ENCODE data around the gene MTAP. TPM values are rescaled to one million over a fixed set of nuclear protein-coding genes. Genes with fewer than 3 reads are reported as not detected.

MTAP gene
- 25.7 TPM for total RNA-seq
- long read RNA-seq, full-length matches to known transcripts: 15 of 18 reads
- long read RNA-seq, partial matches to known transcripts: 2 of 18 reads
- long read RNA-seq, other reads (novel, unspliced or antisense): 1 of 18 reads

DNA sequence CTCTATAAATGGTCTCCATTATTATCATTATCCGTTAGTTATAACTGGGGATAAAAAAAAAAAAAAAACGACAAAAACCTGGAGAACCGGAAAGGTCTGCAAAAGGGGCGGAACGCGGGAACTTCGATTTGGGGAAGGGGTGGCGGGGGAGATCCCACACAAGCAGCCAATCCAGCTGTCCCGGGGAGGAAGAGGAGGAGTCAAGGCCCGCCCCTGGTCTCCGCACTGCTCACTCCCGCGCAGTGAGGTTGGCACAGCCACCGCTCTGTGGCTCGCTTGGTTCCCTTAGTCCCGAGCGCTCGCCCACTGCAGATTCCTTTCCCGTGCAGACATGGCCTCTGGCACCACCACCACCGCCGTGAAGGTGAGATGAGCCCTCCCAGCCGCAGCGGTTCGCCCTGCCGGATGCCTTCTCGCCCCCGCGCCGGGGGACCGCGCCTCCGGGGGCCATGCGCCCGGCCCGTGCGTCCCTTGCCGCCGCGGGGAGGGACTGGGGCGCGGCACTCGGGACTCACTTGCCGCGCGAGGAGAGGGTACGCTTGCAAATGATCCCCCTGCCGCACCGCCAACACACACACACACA, at the start of gene MTAP:
MTAP (plus strand) TSS at position 219 of the 583 bp plus-strand sequence; CDS start at position 332, 113 bp downstream.
- ATAC-seq (peak; percentile 99), DNase-seq (peak; percentile 93)
- intact Hi-C loops (cut with micrococcal nuclease): no loop called here

- intact Hi-C loops (cut with micrococcal nuclease): no loop called here
- ATAC-seq (no peak), DNase-seq (no peak)
Observed at GRCh38 chr9:21753523-21753922, 48.9 kb upstream of the MTAP start.

DNA sequence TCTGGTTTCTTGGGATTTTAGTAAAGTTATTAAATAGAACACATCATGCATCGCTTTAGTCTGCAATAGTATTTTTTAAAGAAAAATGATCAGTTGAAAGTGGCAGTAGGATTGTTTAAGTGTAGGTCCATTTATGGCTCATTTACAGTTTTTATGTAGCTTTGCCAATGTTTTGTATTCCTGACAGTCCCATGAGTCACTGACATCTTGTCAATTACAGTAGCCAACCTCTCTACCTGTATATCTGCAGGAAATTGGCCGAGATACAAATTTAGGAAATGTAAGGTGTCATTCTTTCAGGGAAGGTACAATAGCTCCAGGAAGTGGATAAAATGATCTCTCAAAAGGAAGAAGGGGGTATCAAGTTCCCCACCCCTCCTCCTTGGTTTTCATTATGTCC, 47.7 kb upstream of the MTAP start:
- intact Hi-C loops (cut with micrococcal nuclease): no loop called here
- DNase-seq: no peak
- ATAC-seq: no peak

- no peak for DNase-seq
- intact Hi-C loops (cut with micrococcal nuclease): no loop called here
Observed at GRCh38 chr9:21758540-21758939, 43.9 kb upstream of the MTAP start.

DNA sequence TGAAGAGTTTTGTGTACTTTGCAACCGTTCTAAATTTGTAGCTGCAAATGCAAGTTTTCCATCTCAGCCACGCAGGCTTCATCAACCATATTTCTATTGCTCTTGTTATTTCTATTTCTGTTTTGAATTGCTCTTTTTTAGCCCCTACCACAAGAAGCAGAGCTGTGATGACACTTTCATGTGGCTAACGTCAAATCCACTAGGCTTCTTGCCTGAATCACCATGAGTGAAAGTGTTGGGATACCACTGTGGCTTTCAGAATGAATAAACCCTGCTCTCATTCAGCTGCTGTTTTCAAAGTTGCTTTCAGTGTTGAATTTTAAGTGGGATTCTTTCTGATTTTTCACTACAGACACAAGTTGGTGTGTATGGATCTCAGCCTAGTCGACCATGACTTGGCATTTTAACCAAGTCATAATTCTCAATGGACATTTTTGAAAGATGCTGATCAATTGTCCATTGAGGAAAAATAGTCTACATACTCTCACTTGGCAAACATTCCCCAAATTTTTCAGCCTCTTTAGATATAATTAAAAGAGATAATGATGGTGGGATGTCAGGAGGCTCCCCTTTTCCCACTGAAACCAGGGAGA, 41.0 kb upstream of the MTAP start:
- intact Hi-C loops (cut with micrococcal nuclease): no loop called here
- ATAC-seq: no peak
- no peak for DNase-seq

More at GRCh38 chr9:21758540-21758939, 43.9 kb upstream of the MTAP start:
- no peak for ATAC-seq

- ATAC-seq: no peak
- DNase-seq: no peak
- intact Hi-C loops (cut with micrococcal nuclease): no loop called here
Observed at GRCh38 chr9:21762064-21762463, 40.4 kb upstream of the MTAP start.

- intact Hi-C loops (cut with micrococcal nuclease): no loop called here
- ATAC-seq: no peak
- no peak for DNase-seq
Observed at GRCh38 chr9:21764846-21765245, 37.6 kb upstream of the MTAP start.

DNA sequence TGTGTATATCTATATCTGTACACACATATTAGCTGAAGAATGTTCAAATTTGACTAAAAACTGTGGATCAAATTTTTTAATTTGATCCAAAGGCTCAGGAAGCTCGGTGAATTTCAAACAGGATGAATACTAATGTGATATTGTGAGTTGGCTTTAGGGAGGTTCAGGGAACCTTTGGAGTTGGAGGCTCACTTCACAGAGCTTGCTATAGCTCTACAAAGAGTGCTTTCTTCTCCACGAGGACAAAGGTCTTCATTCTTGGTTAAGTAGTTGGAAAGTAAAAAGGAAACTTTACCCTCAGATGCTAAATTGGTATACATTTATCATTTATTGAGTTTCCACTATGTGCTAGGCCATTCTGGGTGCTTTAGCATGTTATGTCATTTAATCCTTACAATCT, 36.3 kb upstream of the MTAP start:
- DNase-seq (no peak), ATAC-seq (no peak)
- intact Hi-C loops (cut with micrococcal nuclease): no loop called here

- intact Hi-C loops (cut with micrococcal nuclease): no loop called here
- no peak for DNase-seq
- no peak for ATAC-seq
Observed at GRCh38 chr9:21770871-21771560, 31.4 kb upstream of the MTAP start.

- intact Hi-C loops (cut with micrococcal nuclease): no loop called here
- DNase-seq (no peak), ATAC-seq (no peak)
Observed at GRCh38 chr9:21777701-21778100, 24.7 kb upstream of the MTAP start.

DNA sequence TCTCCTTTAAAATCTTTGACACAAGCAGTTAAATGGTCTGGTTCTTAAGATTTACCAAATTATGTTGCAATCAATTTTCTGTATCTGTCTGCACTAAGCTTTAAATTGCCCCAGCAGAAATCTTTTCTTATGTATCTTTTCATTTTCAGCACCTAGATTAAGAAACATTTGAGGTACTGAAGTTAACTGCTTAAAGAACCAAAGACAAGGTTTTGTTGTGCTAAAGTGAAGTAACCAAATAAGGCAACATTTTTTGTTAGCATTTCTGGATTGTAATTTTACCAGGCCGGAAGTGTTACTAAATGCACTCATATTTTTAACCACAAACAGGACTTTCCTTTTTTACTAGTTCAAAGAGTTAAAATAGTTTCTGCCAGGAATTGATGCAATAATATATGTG, 24.1 kb upstream of the MTAP start:
- DNase-seq (no peak), ATAC-seq (no peak)
- intact Hi-C loops (cut with micrococcal nuclease): no loop called here

DNA sequence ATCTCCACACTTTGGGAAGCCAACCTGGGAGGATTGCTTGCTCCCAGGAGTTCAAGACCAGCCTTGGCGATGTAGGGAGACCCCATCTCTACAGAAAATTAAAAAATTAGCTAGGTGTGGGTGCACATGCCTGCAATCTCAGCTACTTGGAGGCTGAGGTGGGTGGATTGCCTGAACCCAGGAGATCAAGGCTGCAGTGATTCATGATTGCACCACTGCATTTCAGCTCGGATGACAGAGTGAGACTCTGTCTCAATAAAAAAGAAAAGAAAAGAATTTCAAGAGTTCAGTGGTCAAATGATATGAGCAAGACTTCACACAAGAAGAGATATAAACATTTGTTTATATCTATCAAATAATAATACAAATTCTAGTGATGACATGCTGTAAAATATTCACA, 23.0 kb upstream of the MTAP start:
- DNase-seq (no peak), ATAC-seq (no peak)
- intact Hi-C loops (cut with micrococcal nuclease): no loop called here

- intact Hi-C loops (cut with micrococcal nuclease): no loop called here
- DNase-seq: no peak
- no peak for ATAC-seq
Observed at GRCh38 chr9:21781656-21782055, 20.8 kb upstream of the MTAP start.

- intact Hi-C loops (cut with micrococcal nuclease): no loop called here
- no peak for DNase-seq
- ATAC-seq: no peak
Observed at GRCh38 chr9:21782205-21782604, 20.2 kb upstream of the MTAP start.

DNA sequence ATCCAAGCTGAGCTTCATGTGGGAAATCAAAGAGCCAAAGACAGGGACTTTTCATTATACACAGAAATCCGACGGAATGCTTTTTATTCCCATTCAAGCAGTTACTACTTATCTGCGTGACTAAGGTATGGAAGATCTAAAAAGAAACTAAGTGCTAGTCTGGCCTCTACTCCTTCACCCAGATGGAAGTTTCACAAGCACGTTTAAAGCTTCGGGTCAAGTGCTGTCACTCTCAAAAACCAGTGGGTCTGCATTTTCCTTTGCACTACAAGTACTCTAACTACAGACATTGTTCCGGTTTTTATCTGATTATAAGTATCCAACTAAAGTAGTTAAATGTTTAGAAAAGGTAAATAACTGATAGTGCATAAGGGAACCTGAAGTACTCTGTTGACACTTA, 13.7 kb upstream of the MTAP start:
- intact Hi-C loops (cut with micrococcal nuclease): loop anchor here (5.0 kb wide), 1 partner anchor 471 kb away; no protein-coding TSS in a partner anchor

GRCh38 chr9:21789541-21790037, 12.8 kb upstream of the MTAP start:
- intact Hi-C loops (cut with micrococcal nuclease): loop anchor here (5.0 kb wide), 1 partner anchor 472 kb away; no protein-coding TSS in a partner anchor
- ATAC-seq (peak; percentile 90), DNase-seq (no peak)

More for the DNA sequence above, 13.7 kb upstream of the MTAP start:
- DNase-seq: no peak
- no peak for ATAC-seq

DNA sequence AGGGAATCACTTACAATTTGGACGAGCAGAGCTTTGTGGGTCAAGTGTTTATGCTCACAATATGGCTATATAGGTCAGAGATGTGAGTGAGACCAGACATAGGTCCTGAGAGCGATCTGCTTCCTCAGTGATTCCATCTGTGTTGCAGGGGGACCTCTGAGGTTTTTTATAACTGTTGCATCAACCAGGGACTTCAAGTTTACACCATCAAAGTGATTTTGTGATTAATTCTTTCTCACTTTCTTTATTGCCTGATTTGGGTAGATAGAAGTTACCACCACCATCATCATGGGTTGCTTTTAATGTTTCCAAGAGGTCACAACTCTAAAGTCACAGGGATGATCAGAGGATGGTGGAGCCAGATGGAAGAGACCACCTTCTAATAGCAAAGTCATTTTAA, 7.0 kb upstream of the MTAP start:
- intact Hi-C loops (cut with micrococcal nuclease): no loop called here
- DNase-seq: no peak
- no peak for ATAC-seq

GRCh38 chr9:21796768-21797167, 5.7 kb upstream of the MTAP start:
- DNase-seq (no peak), ATAC-seq (no peak)
- intact Hi-C loops (cut with micrococcal nuclease): no loop called here

- intact Hi-C loops (cut with micrococcal nuclease): no loop called here
- ATAC-seq (no peak), DNase-seq (no peak)
Observed at GRCh38 chr9:21800931-21801682, 1.3 kb upstream of the MTAP start.
